GM21786 (cell line): ENCODE measurements around the gene ZNF324B.
A peak's percentile ranks its signal among the peaks of the same experiment; 100 is the strongest.
"Not testable (repeated sequence)": the region's sequence is repeated elsewhere in the genome, so short reads cannot be mapped to it uniquely, and the experiment has no call there.

Experiments
- ATAC-seq: cut with Tn5 transposase; IDR thresholded peaks from one replicate; pipeline ENCODE4 v1.9.1; 2021; ENCODE audit not compliant: unreplicated experiment

The ZNF324B gene

DNA sequence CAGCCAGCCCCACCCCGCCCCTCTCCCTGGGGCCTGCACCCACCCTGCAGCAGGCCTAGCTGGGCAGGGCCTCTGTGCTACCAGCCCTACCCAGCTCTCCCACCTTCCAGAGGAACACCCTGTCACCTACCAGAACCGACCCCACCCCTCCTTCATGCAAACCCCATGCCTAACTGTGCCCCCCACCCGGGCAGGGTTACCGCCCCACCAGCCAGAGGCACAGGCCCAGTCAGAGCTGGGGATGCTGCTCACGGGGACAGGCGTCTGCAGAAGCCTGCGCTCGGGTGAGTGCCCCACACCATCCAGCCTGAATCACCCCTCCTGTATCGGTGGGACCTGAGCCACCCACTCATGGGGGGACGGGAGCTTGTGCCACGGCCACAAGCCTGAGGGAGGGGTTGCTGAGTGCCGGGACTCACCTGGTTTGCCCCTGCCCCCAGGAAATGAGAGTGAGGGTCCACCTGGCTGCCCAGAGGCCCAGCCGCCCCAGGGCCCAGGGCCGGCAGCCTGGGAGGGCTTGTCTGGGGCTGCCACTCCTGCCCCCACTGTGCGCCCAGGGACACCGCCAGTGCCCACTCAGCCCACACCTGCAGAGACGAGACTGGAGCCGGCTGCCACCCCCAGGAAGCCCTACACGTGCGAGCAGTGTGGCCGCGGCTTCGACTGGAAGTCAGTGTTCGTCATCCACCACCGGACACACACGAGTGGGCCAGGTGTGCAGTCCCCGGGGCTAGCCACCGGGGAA lies 28.5 kb downstream of the ZNF324B start:
- no peak for ATAC-seq

GRCh38 chr19:58480481-58480830 lies 29.0 kb downstream of the ZNF324B start:
- ATAC-seq: no peak

DNA sequence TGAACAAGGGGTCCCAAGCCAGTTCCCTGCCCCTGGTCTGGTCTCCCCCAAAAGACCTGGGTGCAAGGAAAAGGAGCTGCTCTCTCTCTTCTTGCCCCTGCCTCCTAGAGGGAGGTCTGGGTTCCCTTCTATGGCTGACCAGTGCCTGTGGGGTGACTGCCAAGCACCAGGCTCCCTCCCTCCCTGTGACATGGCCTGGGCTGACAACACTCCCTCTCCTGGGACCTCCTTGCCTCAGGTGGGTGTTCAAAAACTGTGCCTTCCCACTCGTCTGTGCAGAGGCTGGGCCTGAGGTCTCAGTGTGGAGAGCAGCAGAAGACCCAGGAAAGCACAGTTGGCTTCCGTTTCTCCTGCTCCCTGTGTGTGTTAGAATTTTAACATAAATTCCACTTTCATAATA lies 29.4 kb downstream of the ZNF324B start:
- no peak for ATAC-seq

DNA sequence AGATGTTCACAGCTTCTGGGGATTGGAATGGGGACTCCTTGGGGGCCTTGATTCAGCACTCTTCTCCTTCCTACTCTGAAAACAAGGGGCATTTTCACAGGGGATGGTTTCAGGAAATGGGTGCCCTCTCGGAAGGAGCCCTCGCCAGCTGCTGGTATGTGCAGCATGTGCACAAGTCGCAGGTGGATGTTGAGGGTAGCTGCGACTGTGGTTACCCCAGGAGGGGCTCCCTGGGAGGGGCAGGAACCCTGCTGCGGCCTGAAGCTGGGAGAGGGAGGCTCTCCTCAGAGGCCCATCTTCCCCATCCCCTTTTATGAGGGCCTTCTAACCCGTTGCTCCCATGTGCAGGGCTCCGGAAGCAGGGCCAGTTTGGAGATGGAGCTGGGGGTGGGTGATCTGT lies 30.9 kb downstream of the ZNF324B start:
- ATAC-seq: no peak

DNA sequence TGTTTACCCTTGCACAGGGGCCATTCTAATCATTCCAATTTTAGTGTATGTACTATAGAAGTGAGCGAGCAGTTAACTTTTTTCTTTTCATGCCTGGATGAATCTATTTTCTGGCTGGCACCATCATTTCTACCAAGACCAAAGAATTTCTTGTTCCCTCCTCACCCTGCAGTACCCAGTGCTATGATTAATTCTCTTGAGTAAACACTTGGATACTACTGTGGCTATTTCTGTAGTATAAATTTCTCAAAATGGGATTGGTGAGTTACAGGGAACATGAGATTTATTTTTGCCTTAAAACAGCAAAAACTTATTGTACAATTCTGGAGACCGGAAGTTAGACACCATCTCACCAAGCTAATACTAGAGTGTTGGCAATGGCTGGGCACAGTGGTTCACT lies 32.4 kb downstream of the ZNF324B start:
- ATAC-seq: no peak

- not testable (repeated sequence) for ATAC-seq
These were observed 32.9 kb downstream of the ZNF324B start for GRCh38 chr19:58484349-58484748.

GRCh38 chr19:58491393-58491792 lies 40.0 kb downstream of the ZNF324B start:
- no peak for ATAC-seq

GRCh38 chr19:58492265-58492664 lies 40.8 kb downstream of the ZNF324B start:
- ATAC-seq: no peak

DNA sequence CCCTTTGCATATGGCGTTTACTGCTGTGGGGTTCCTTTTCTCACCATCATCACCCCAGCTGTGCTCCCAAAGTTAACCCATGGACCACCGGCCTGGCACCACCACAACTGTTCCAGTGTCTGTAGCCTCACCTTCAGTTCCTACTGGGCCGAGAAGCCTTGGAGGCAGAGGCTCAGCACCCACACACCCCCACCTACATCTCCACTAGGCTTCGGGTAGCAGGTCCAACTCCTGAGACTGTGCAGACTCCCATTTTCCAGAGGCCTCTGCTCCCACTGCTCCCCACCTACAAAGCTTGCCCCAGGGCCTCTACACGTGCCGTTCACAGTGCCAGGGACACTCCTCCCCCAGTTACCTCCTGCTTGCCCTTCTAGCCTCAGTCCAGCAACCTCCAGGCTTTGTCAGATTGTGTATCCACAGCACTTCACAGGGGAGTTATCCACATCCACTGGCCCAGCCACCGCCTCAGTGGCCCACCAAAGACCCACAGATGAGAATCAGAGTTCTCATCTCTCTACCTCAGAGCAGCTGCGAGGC lies 46.3 kb downstream of the ZNF324B start:
- ATAC-seq: no peak

DNA sequence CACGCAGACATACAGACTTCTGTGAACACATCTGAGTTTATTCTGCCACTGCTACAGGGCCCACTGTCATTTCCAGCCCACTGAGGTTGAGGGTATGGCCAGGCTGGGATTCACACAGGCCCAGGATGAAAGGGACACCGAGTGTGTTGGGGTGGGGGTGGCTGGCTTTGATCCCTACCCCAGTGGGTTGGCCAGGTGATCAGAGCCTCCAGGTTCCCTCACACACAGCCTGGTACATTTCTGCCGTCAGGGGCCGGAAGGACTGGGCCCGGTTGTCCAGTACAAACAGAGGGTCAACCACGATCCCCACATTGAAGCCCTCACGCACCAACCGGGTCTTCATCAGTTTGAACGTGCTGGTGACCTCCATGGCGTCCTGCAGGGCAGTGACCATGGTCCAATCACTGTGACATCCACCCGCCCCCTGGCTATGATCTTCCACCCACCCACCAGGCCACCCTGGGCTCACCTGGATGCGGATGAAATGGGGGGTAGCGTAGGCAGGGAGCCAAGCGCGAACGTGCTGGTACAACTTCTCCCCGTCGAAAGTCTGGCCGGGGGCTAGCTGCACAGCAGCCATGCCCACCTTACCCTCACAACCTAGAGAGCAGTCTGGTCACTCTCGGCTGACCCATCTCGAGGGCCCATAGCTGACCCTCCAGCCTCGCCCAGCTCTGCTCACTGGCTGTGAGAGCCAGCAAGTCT lies 47.0 kb downstream of the ZNF324B start:
- ATAC-seq: no peak

DNA sequence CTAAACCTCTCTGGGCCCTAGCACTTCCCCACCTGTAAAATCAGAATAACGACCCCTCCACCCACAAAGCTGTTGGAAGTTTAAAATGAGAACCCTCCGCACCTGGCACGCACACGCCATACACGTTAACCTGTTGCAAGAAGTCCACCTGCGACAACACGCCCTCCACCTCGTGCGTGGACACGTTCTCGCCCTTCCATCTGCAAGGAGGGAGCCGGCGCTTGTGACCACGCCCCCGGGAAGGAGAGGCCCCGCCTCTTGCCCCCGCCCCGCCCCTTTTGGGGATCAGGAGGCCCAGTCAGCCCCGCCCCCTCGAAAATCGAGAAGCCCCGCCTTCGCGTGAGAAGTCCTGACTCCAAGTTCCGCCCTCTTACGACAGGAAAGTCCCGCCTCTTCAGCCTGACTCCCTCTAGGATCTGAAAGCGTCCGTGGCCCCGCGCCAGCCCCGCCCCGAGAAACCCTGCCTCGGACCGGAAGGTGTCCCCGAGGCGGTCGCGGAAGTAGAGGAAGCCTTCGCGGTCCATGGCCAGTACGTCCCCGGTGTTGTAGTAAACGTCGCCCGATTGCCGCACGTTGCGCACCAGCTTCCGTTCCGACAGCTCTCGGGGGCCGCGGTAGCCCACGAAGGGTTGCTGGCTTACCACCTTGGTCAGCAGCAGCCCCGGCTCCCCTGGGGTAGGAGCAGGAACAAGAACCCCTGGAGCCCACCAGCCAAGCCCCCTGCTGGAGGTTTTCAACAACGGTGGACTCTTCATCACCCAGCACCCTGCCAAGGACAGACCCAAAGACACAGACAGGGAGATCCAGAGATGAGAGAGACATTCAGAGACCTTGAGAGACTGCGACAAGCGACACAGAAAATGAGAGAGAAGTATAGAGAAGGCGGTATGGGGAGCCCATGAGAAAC lies 47.9 kb downstream of the ZNF324B start:
- peak; percentile 93 for ATAC-seq

- ATAC-seq: no peak
These were observed 48.8 kb downstream of the ZNF324B start for GRCh38 chr19:58500242-58500641.
